Fibroblast of mammary gland (primary cell): Measurements from ENCODE around the gene SVIL.

Experiments
- DNase-seq: peaks from one replicate; pipeline ENCODE4 v3.0.0-alpha.2; 2010; ENCODE audit warnings: low read depth
- H3K4me3 ChIP-seq: 2 replicates; pipeline ENCODE4 v1.5.1; 2011; ENCODE audit warnings: low read depth, mild to moderate bottlenecking, low read length, moderate library complexity; ENCODE audit not compliant: control insufficient read depth
- TF ChIP-seq, protein P1 (sequence below): conservative IDR thresholded peaks from 2 replicates; pipeline ENCODE4 v1.5.1; 2011; ENCODE audit warnings: low read depth, low read length, inconsistent platforms; ENCODE audit not compliant: control insufficient read depth, insufficient read depth

Gene SVIL, protein sequence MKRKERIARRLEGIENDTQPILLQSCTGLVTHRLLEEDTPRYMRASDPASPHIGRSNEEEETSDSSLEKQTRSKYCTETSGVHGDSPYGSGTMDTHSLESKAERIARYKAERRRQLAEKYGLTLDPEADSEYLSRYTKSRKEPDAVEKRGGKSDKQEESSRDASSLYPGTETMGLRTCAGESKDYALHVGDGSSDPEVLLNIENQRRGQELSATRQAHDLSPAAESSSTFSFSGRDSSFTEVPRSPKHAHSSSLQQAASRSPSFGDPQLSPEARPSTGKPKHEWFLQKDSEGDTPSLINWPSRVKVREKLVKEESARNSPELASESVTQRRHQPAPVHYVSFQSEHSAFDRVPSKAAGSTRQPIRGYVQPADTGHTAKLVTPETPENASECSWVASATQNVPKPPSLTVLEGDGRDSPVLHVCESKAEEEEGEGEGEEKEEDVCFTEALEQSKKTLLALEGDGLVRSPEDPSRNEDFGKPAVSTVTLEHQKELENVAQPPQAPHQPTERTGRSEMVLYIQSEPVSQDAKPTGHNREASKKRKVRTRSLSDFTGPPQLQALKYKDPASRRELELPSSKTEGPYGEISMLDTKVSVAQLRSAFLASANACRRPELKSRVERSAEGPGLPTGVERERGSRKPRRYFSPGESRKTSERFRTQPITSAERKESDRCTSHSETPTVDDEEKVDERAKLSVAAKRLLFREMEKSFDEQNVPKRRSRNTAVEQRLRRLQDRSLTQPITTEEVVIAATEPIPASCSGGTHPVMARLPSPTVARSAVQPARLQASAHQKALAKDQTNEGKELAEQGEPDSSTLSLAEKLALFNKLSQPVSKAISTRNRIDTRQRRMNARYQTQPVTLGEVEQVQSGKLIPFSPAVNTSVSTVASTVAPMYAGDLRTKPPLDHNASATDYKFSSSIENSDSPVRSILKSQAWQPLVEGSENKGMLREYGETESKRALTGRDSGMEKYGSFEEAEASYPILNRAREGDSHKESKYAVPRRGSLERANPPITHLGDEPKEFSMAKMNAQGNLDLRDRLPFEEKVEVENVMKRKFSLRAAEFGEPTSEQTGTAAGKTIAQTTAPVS (N-terminal part only)

DNA sequence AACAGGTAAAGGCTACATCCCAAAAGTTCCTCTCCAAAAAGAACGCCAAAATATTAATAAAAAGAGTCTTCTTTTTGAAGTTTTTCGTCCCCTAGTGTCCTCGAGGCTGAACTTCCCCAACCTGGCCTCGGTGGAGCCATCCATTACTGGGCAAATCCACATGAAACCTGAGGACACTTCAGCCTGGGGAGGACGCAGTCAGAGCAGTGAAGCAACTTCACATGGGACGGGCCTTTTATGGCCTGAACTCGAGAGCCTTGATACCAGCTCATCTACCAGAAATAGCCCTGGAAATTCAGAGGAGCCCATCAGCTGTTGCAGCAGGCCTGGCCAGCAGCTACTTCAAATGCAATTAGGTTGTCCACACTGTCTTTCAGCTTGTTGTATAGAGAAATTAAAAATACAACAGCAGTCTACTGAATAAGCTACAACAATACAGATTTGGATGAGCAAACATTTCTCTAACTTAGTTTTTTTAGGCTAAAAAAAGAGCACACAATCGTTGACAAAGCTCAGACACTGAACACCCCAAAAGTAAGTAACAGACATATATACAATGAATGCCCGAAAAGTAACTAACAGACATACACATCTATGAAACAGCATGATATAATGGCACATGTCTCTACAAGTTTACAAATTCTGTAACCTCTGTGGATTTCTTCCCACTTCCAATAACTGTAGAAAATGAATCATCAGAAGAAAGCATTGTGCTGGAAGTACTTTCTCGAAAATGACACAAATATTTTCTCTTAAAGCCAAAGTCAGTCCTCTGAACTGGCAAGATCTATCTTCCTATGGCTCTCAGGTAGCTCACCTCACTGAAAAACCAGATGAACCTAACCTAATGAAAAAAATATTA is at the start of gene SVIL:
Gene SVIL (minus strand): TSS at position 208 of the 862 bp plus-strand sequence. CDS start 79,913 bp downstream, outside the sequence.
- TF ChIP-seq, protein P1, sequence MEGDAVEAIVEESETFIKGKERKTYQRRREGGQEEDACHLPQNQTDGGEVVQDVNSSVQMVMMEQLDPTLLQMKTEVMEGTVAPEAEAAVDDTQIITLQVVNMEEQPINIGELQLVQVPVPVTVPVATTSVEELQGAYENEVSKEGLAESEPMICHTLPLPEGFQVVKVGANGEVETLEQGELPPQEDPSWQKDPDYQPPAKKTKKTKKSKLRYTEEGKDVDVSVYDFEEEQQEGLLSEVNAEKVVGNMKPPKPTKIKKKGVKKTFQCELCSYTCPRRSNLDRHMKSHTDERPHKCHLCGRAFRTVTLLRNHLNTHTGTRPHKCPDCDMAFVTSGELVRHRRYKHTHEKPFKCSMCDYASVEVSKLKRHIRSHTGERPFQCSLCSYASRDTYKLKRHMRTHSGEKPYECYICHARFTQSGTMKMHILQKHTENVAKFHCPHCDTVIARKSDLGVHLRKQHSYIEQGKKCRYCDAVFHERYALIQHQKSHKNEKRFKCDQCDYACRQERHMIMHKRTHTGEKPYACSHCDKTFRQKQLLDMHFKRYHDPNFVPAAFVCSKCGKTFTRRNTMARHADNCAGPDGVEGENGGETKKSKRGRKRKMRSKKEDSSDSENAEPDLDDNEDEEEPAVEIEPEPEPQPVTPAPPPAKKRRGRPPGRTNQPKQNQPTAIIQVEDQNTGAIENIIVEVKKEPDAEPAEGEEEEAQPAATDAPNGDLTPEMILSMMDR = no peak
- H3K4me3 ChIP-seq = peak within 1 kb of the TSS; percentile 38
- DNase-seq = peak; percentile 83

DNA sequence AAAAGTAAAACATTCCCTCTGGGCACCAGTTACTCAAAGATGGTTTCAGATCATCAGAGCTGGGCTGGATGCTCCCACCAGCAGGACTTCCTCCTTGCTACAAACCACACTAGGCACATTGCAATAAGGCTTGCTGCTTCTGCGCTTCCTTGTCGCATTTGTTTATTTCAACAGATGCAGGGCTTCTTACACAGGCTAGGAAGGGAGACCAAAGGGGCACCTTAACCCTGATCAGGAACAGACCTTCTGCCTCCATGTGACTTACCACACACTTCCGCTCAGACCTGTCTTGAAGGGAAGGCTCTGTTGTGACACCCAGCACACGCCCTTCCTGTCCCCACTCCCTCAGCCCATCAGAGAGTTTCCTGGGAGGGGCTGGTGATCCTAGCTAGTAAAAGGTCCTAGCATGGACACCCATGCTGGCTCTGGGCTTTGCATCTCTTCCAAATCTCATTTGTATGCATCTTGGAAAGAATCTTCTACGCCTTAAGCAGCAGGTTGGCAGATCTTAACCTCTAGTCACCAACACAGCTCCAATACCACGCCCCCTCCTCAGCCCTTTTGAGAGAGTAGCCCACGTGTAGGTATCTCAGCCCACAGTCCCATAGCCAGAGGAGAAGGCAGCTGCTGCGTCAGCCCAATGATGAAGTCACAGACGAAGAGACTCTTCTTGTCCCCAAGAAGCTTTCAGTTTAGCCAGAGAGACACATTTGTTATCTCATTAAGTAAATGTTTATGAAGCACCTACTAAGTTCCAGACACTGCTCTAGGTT is 47.1 kb upstream of the SVIL start:
- DNase-seq = no peak
- TF ChIP-seq, protein P1 = no peak
- H3K4me3 ChIP-seq = no peak overlapping the region

DNA sequence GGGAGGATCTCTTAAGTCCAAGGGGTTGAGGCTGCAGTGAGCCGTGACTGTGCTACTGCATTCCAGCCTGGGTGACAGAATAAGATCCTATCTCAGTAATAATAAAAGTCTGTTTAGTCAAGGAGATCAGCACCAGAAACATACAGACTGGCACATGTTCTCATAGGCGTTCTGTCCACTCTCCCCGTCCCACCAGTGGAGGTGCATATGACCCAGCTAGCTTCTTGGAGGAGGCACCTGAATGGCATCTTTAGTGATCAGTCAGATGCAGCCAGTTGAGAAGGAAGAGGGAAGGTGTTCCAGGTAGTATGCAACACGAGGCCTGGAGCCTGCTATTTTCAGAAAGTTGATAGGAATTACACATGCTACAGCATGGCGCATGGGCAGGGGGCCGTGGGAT is 45.3 kb upstream of the SVIL start:
- H3K4me3 ChIP-seq = no peak overlapping the region
- no peak for DNase-seq
- TF ChIP-seq, protein P1 = no peak

DNA sequence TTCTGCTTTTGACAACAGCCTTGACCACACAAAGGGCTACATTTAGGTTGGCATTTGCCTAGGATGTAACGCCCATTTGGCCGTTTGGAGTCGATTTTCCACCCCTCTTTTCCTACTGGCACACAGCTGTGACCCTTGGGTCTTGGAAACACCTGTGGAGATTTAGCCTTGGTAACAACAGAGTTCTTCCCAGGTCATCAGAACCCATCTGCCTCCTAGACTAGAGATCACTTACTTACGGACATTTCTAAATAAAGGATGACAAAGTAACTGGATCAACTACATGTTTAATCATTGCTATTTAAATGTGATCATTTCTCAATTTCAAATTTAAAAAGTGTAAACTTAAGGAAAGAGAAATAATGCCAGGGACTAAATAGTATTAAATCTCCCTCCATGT is 42.0 kb upstream of the SVIL start:
- TF ChIP-seq, protein P1 = no peak
- H3K4me3 ChIP-seq = no peak overlapping the region
- DNase-seq = no peak

DNA sequence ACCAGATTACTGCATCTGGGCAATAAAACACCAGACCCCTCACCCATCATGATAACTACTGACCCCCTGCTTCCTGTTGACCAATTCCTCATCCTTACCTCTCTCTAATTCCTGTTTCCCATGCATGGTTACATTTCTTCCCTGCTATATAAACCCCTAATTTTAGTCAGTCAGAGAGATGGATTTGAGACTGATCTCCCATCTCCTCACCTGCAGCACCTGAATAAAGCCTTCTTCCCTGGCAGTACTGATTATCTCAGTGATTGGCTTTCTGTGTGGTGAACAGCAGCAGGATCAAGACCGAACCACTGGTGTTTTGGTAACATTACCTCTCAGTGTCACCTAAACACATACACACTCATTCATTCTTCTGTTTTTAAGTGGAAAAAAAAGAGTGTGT is 41.2 kb upstream of the SVIL start:
- TF ChIP-seq, protein P1 = no peak
- DNase-seq = no peak
- no peak overlapping the region for H3K4me3 ChIP-seq
